Measurements from ENCODE around the gene KIF2A. TPM values are rescaled to one million over a fixed set of nuclear protein-coding genes. Genes with fewer than 3 reads are reported as not detected.

KIF2A gene
- total and polyA plus RNA-seq, 2 of the 8 experiments (the other 6 are each of a cell fraction or from before 2014, with no cell fraction given) = 18.4 to 97.1 TPM

DNA sequence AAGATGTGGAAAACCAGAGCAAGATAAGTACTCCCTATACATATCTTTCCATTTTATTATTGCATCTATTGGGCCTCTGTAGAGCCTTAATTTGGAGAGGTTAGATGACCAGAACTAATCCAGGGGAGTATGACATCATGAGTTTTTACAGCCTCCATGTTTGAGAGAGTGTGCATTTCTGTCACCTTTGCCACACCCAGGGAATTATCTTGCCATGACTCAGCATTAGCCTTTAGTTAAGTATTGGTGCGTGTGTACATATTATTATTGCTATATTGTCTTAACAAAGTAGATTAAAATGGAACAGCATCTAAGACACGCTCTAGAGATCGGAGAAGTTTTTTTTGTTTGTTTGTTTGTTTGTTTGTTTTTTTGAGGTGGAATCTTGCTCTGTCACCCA lies 70.1 kb downstream of the KIF2A start:
- peaks cover 0 to 1% of the 10 kb centered on the region in 2 experiments for H4K20me1 ChIP-seq (replicated peaks in 1 of 2; ENCODE audit: control insufficient read depth in 1 of 2, insufficient read depth in 2 of 2, low read length in 2 of 2)
- 90% methylated on average over 3 of the region's 3 CpGs; no CpG with 5 or more reads in 1 of the 2 experiments for WGBS, 2 experiments (ENCODE audit: extremely low coverage in 1 of 2, insufficient coverage in 1 of 2, insufficient read length in 1 of 2, insufficient replicate concordance in 2 of 2, low coverage in 1 of 2, low lambda C conversion rate in 2 of 2, missing lambda C conversion rate in 1 of 2)
- no peaks in the 10 kb centered on the region for H3K79me1 ChIP-seq (ENCODE audit: low read depth, low read length)
- peaks cover 2 to 65% (median 41%) of the 10 kb centered on the region in 4 experiments for H3K36me3 ChIP-seq (ENCODE audit: control insufficient read depth in 2 of 4, insufficient read depth in 4 of 4, low read length in 3 of 4)
- H2AK5ac ChIP-seq (ENCODE audit: low read depth, low read length) = no peak overlapping the region
- H3K23ac ChIP-seq (ENCODE audit: insufficient read length) = no peak overlapping the region
- H2BK12ac ChIP-seq (ENCODE audit: low read depth, low read length) = no peak overlapping the region
- ChIA-PET CTCF (ENCODE audit: partially characterized antibody) (interaction anchor here (0.6 kb wide), 1 partner anchor 80 kb away, joined by 3 read pairs; no protein-coding TSS in a partner anchor), POLR2A (ENCODE audit: partially characterized antibody) (no interaction called here)
- no peaks in the 10 kb centered on the region for H3K23me2 ChIP-seq (ENCODE audit: low read depth, low read length)
- H3K4ac ChIP-seq (replicated peaks; ENCODE audit: insufficient read length, low read depth, low read length) = no peak overlapping the region
- no peak overlapping the region for H4K8ac ChIP-seq (ENCODE audit: extremely low read depth, insufficient read depth, low read length)
- no peak overlapping the region for H3K14ac ChIP-seq (ENCODE audit: insufficient read length)
- H3K18ac ChIP-seq (ENCODE audit: extremely low read depth, low read length) = no peak overlapping the region
- H4K5ac ChIP-seq (ENCODE audit: insufficient read length, low read depth, low read length) = no peak overlapping the region
- no peak overlapping the region for H4K91ac ChIP-seq (replicated peaks; ENCODE audit: insufficient read length, low read length)
- H3K4me1 ChIP-seq (replicated peaks in 1 of 4; ENCODE audit: control insufficient read depth in 3 of 4, insufficient read depth in 4 of 4, low read length in 3 of 4) = no peaks in the 10 kb centered on the region
- no peak for TF ChIP-seq YY1 (IDR thresholded peaks at IDR 0.05; ENCODE audit: low read depth, low read length)
- TF ChIP-seq, protein P1, sequence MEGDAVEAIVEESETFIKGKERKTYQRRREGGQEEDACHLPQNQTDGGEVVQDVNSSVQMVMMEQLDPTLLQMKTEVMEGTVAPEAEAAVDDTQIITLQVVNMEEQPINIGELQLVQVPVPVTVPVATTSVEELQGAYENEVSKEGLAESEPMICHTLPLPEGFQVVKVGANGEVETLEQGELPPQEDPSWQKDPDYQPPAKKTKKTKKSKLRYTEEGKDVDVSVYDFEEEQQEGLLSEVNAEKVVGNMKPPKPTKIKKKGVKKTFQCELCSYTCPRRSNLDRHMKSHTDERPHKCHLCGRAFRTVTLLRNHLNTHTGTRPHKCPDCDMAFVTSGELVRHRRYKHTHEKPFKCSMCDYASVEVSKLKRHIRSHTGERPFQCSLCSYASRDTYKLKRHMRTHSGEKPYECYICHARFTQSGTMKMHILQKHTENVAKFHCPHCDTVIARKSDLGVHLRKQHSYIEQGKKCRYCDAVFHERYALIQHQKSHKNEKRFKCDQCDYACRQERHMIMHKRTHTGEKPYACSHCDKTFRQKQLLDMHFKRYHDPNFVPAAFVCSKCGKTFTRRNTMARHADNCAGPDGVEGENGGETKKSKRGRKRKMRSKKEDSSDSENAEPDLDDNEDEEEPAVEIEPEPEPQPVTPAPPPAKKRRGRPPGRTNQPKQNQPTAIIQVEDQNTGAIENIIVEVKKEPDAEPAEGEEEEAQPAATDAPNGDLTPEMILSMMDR (IDR thresholded peaks at IDR 0.05; ENCODE audit: control extremely low read depth in 1 of 3, insufficient read depth in 1 of 3, low read depth in 1 of 3, low read length in 3 of 3) = no peak
- no peak for TF ChIP-seq EP300 (IDR thresholded peaks at IDR 0.05; ENCODE audit: borderline replicate concordance in 1 of 2, low read depth in 2 of 2, low read length in 2 of 2)
- no peak for TF ChIP-seq EGR1 (IDR thresholded peaks at IDR 0.05; ENCODE audit: borderline replicate concordance, low read depth, low read length)
- H3K79me2 ChIP-seq (ENCODE audit: control insufficient read depth in 1 of 2, insufficient read depth in 2 of 2, low read length in 2 of 2) = no peaks in the 10 kb centered on the region
- H2BK20ac ChIP-seq (ENCODE audit: low read length) = no peak overlapping the region
- H3K4me2 ChIP-seq (ENCODE audit: insufficient read depth in 1 of 2, low read depth in 2 of 2, low read length in 2 of 2) = no peak overlapping the region
- FAIRE-seq (no peak), DNase-seq (ENCODE audit: low read depth in 1 of 2, low spot score in 2 of 2) (no peak)
- no peak overlapping the region for H2BK5ac ChIP-seq (ENCODE audit: low read depth, low read length)
- no peak overlapping the region for H2BK120ac ChIP-seq (replicated peaks; ENCODE audit: low read depth, low read length)
- H3K9me3 ChIP-seq (ENCODE audit: insufficient read depth in 2 of 2, low read depth in 1 of 2, low read length in 1 of 2) = no peaks in the 10 kb centered on the region
- no peaks in the 10 kb centered on the region for H3K27me3 ChIP-seq (replicated peaks in 1 of 4; ENCODE audit: control insufficient read depth in 3 of 4, extremely low read depth in 1 of 4, insufficient read depth in 3 of 4, low read length in 3 of 4)
- H2AFZ ChIP-seq (ENCODE audit: low read length) = no peak overlapping the region
- no peak overlapping the region for H3K56ac ChIP-seq (replicated peaks; ENCODE audit: insufficient read length, low read depth, low read length)
- no peak overlapping the region for H3K4me3 ChIP-seq (ENCODE audit: extremely low read depth in 1 of 4, insufficient read depth in 2 of 4, low read depth in 3 of 4, low read length in 4 of 4)
- no peak overlapping the region for H3K27ac ChIP-seq (ENCODE audit: low read depth, low read length)
- no peak overlapping the region for H3K9ac ChIP-seq (replicated peaks in 1 of 4; ENCODE audit: extremely low read depth in 1 of 4, low read depth in 3 of 4, low read length in 3 of 4)
- H2BK15ac ChIP-seq (ENCODE audit: low read length) = no peak overlapping the region

All from H1 (cell line).